HepG2 (cell line): ENCODE measurements around the gene ANKRD11. TPM values are rescaled to one million over a fixed set of nuclear protein-coding genes. Genes with fewer than 3 reads are reported as not detected.
A peak's percentile ranks its signal among the peaks of the same experiment; 100 is the strongest.

Experiments used
- ASH2L ChIP-seq: fragments of 300-600, 200-600 bp; sonication (generic); IDR thresholded peaks from 2 replicates; pipeline ENCODE4 v1.7.0; 2017; ENCODE audit warnings: low read depth, mild to moderate bottlenecking, moderate library complexity, mixed read lengths, low read length; ENCODE audit not compliant: insufficient read length
- ATF4 ChIP-seq, 2 experiments: fragments of 450-650 bp in 1 of 2; sonication (generic) in 1 of 2; formaldehyde crosslinking; IDR thresholded peaks; 2 replicates each; pipeline versions ENCODE4 v1.5.0 to v1.8.0; 2020 to 2022; ENCODE audit warnings: mild to moderate bottlenecking in 1 of 2, missing genetic modification reagents in 1 of 2
- BHLHE40 ChIP-seq: IDR thresholded peaks from 2 replicates; pipeline ENCODE4 v1.6.1; 2011; ENCODE audit warnings: low read length, improper control_type of control experiment
- CC2D1A ChIP-seq: sonication (generic); formaldehyde crosslinking; IDR thresholded peaks from 2 replicates; pipeline ENCODE4 v1.8.1; 2023; ENCODE audit warnings: mild to moderate bottlenecking, missing genetic modification reagents
- GATAD2A ChIP-seq: IDR thresholded peaks from 2 replicates; pipeline ENCODE4 v1.6.1; 2016
- GRHL1 ChIP-seq: sonication (generic); formaldehyde crosslinking; conservative IDR thresholded peaks from 2 replicates; pipeline ENCODE4 v1.8.0; 2022; ENCODE audit warnings: missing genetic modification reagents
- HOXA3 ChIP-seq: sonication (generic); formaldehyde crosslinking; IDR thresholded peaks from 2 replicates; pipeline ENCODE4 v1.5.0; 2020; ENCODE audit warnings: missing genetic modification reagents
- MYNN ChIP-seq: sonication (generic); formaldehyde crosslinking; IDR thresholded peaks from 2 replicates; pipeline ENCODE4 v1.4.0; 2020; ENCODE audit warnings: mild to moderate bottlenecking, low read depth, missing genetic modification reagents
- SKIL ChIP-seq: sonication (generic); formaldehyde crosslinking; IDR thresholded peaks from 2 replicates; pipeline ENCODE4 v1.8.0; 2022; ENCODE audit warnings: missing genetic modification reagents, mild to moderate bottlenecking, moderate library complexity, borderline replicate concordance
- SMAD9 ChIP-seq: sonication (generic); formaldehyde crosslinking; IDR thresholded peaks from 2 replicates; pipeline ENCODE4 v1.5.1; 2020; ENCODE audit warnings: mild to moderate bottlenecking, missing genetic modification reagents
- SMARCC2 ChIP-seq: fragments of 450-650 bp; IDR thresholded peaks from 2 replicates; pipeline ENCODE4 v1.6.1; 2017; ENCODE audit warnings: antibody characterized with exemption, mild to moderate bottlenecking
- SNAPC4 ChIP-seq: sonication (generic); formaldehyde crosslinking; IDR thresholded peaks from 2 replicates; pipeline ENCODE4 v1.4.0; 2020; ENCODE audit warnings: mild to moderate bottlenecking, missing genetic modification reagents
- SOX5 ChIP-seq: IDR thresholded peaks from 2 replicates; pipeline ENCODE4 v1.6.1; 2016; ENCODE audit warnings: borderline replicate concordance
- SSRP1 ChIP-seq: IDR thresholded peaks from 2 replicates; pipeline ENCODE4 v1.6.1; 2016; ENCODE audit warnings: control low read depth
- TFDP2 ChIP-seq: sonication (generic); formaldehyde crosslinking; IDR thresholded peaks from 2 replicates; pipeline ENCODE4 v1.4.0; 2020; ENCODE audit warnings: missing genetic modification reagents
- ZFY ChIP-seq: sonication (generic); formaldehyde crosslinking; IDR thresholded peaks from 2 replicates; pipeline ENCODE4 v1.4.0; 2020; ENCODE audit warnings: missing genetic modification reagents
- ZNF468 ChIP-seq: sonication (generic); formaldehyde crosslinking; IDR thresholded peaks from 2 replicates; pipeline ENCODE4 v1.8.0; 2022; ENCODE audit warnings: mild to moderate bottlenecking, moderate library complexity, missing genetic modification reagents
- ZNF484 ChIP-seq: sonication (generic); formaldehyde crosslinking; IDR thresholded peaks from 2 replicates; pipeline ENCODE4 v1.5.1; 2020; ENCODE audit warnings: mild to moderate bottlenecking, low read depth, missing genetic modification reagents, borderline replicate concordance
- polyA plus RNA-seq, 8 experiments: library from polyadenylated mRNA; depleted of rRNA in 3 of 8; stranded (reverse) in 7 of 8; unstranded in 1 of 8; fragments of >200 nt; fragmentation: Illumina TruSeq in 4 of 8; extraction: Trizol in 4 of 8; gene quantifications; 2 replicates each; pipeline versions ENCODE4 v1.2.1 to v1.2.3, GENCODE V29; 2011 to 2016; ENCODE audit warnings: low read depth in 4 of 8, missing spikeins in 1 of 8, mixed read lengths in 1 of 8; ENCODE audit not compliant: insufficient read depth in 1 of 8
- total RNA-seq, 5 experiments: library from RNA; depleted of rRNA; stranded (reverse); fragments of >200 nt; fragmentation: Illumina TruSeq; extraction: Trizol; gene quantifications; 2 replicates each; pipeline ENCODE4 v1.2.3, GENCODE V29; 2016; ENCODE audit warnings: low read depth in 1 of 5

Gene ANKRD11
- total and polyA plus RNA-seq, 2 of the 13 experiments (the other 11 are each of a cell fraction or from before 2014, with no cell fraction given): 21.4 to 38.4 TPM

GRCh38 chr16:89489040-89489897 is 1.1 kb downstream of the ANKRD11 start (continued):
- TF ChIP-seq ZNF484 (CRISPR knock-in tag) (no peak), SSRP1 (CRISPR knock-in tag) (0 out of 2 replicates have a peak, but pooled peaks have one; percentile 39), SNAPC4 (CRISPR knock-in tag) (no peak), SMAD9 (no peak), ZFY (peak; percentile 33), TFDP2 (CRISPR knock-in tag) (peak; percentile 48; the same call in 1 of the 2 replicates), HOXA3 (CRISPR knock-in tag) (no peak), SOX5 (CRISPR knock-in tag) (peak; percentile 29; the same call in 1 of the 2 replicates), GATAD2A (CRISPR knock-in tag) (peak; percentile 46), BHLHE40 (no peak), MYNN (CRISPR knock-in tag) (no peak), ATF4 (CRISPR knock-in tag; IDR thresholded peaks at IDR 0.05) (peak in 1 of 2 experiments; percentile 98; a peak in 2 of 4 replicates), SKIL (CRISPR knock-in tag) (no peak), ASH2L (peak; percentile 53), GRHL1 (CRISPR knock-in tag) (no peak), SMARCC2 (no peak), CC2D1A (no peak), ZNF468 (CRISPR knock-in tag) (no peak)
